Panc1 (cell line): Measurements from ENCODE around the gene SEC62.

Experiments
- CTCF ChIP-seq: fragments of 450-650 bp; IDR thresholded peaks from 2 replicates; pipeline ENCODE4 v1.5.1; 2017; ENCODE audit warnings: mild to moderate bottlenecking
- POLR2AphosphoS5 ChIP-seq: IDR thresholded peaks from 2 replicates; pipeline ENCODE4 v1.6.1; 2012; ENCODE audit warnings: mild to moderate bottlenecking, low read depth, low read length, moderate library complexity
- REST ChIP-seq, 2 experiments: IDR thresholded peaks; 2 replicates each; pipeline ENCODE4 v1.6.1; 2011 to 2012; ENCODE audit warnings: low read depth in 2 of 2, control low read depth in 1 of 2, low read length in 1 of 2, mild to moderate bottlenecking in 1 of 2, moderate library complexity in 1 of 2; ENCODE audit not compliant: insufficient read depth in 1 of 2
- SIN3A ChIP-seq: IDR thresholded peaks from 2 replicates; pipeline ENCODE4 v1.6.1; 2012; ENCODE audit warnings: low read depth, mild to moderate bottlenecking, low read length, moderate library complexity, borderline replicate concordance; ENCODE audit not compliant: insufficient read depth
- TCF7L2 ChIP-seq: IDR thresholded peaks from 2 replicates; pipeline ENCODE4 v1.6.1; 2011; ENCODE audit warnings: mild to moderate bottlenecking, low read depth, low read length, inconsistent platforms

GRCh38 chr3:169945313-169945712, 21.3 kb upstream of the SEC62 start:
- TF ChIP-seq CTCF (no peak), POLR2AphosphoS5 (no peak), SIN3A (no peak), REST (IDR thresholded peaks at IDR 0.05; ENCODE audit: insufficient read depth in 1 of 2, low read depth in 2 of 2, low read length in 1 of 2) (no peak), TCF7L2 (no peak)
